ENCODE data around the gene FLNA. TPM values are rescaled to one million over a fixed set of nuclear protein-coding genes. Genes with fewer than 3 reads are reported as not detected.
"Not testable (repeated sequence)": the region's sequence is repeated elsewhere in the genome, so short reads cannot be mapped to it uniquely, and the experiment has no call there.

Gene FLNA
- total and polyA plus RNA-seq, 3 experiments from 2014 or later = 799 to 1,356 (median 1,299) TPM

DNA sequence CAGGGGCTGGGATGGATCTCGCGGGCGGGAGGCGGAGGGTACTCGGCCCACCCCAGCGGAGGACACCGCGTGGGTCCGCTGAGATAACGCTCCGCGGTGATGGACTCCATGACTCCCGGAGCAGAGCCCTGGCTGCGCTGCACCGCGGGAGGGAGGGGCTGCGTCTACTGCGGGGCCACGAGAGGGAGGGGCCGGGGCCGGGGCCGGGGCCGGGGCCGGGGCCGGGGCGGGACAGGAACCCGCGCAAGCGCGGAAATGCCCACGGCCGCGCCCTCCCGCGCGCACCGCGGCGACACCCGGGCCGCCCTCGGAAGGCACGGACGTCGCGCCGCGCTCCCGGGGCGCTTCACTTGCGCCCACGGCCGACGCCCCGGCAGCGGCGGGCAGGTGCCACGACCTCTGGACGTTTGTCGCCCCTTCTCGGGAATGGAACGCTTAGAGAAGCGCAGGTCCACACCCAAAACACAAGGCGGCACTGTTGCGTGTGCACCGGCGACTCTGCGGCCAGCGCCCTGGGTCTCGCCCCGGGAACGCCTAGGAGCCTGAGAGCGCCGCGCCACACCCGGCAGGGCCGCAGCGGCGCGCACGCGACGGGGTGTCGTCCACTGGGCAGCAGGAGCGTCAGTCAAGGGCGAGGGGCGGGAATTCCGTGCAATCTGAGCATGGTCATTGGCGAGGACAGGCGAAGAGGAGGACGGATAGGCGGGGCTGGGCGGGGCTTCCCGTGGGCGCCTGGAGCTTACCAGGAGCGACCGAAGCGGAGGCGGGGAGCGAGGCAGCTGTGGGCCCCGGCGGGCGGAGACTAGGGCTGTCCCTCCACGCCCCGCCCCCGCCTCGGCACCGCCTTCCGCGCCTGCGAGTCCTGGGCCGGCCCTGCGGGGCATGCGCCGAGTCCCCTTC, 32.8 kb downstream of the FLNA start:
- DNase-seq = peak in 1 of 5 donors; percentile 57
- H3K27ac Mint-ChIP-seq; H3K4me3 Mint-ChIP-seq; H3K27ac ChIP-seq (ENCODE audit: low read depth, low read length); H3K36me3 ChIP-seq (ENCODE audit: insufficient read depth, low read length); H3K9me3 Mint-ChIP-seq; H3K27me3 Mint-ChIP-seq; H3K36me3 Mint-ChIP-seq; H3K4me1 ChIP-seq (ENCODE audit: insufficient read depth, low read length); H3K4me1 Mint-ChIP-seq; POLR2A ChIA-PET; H3K27me3 ChIP-seq (ENCODE audit: insufficient read depth, low read length, poor library complexity, severe bottlenecking); CTCF ChIA-PET; H3K9me3 ChIP-seq (ENCODE audit: low read length); H3K4me3 ChIP-seq (ENCODE audit: low read length): not testable (repeated sequence)

DNA sequence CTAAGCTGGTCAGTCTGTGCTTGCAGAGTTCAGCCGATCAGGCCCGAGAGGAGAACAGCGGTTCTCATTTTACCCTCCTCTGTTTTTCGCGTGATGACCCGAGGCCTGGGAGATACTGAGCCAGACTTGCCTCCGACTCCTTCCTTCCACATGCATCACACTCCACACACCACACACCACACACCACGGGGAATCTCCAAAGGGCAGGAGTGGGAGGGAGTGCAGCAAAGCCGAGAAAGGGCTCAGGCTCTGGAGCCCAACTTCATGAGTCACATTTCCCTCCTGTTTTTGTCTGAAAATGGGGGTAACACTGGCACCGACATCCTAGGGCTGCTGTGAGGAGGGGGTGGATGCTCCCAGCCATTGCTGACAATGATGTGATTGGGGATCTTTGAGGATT, 39.9 kb downstream of the FLNA start:
- H3K27me3 Mint-ChIP-seq = peaks cover 0 to 3% of the 10 kb centered on the region in 2 donors
- H3K4me1 Mint-ChIP-seq = peaks cover 10 to 14% (median 11%) of the 10 kb centered on the region in 3 donors
- no peaks in the 10 kb centered on the region for H3K9me3 Mint-ChIP-seq
- H3K27me3 ChIP-seq (ENCODE audit: insufficient read depth, low read length, poor library complexity, severe bottlenecking) = no peaks in the 10 kb centered on the region
- H3K36me3 Mint-ChIP-seq = no peaks in the 10 kb centered on the region
- H3K27ac ChIP-seq (ENCODE audit: low read depth, low read length) = no peak overlapping the region
- no peak overlapping the region for H3K4me3 ChIP-seq (ENCODE audit: low read length)
- CTCF ChIA-PET = no interaction called here
- H3K27ac Mint-ChIP-seq = peak overlapping the region in 4 of 8 donors; percentile 13 to 87 (median 68)
- no peak for DNase-seq
- H3K9me3 ChIP-seq (ENCODE audit: low read length) = no peaks in the 10 kb centered on the region
- H3K4me3 Mint-ChIP-seq = no peak overlapping the region
- POLR2A ChIA-PET = no interaction called here
- H3K4me1 ChIP-seq (ENCODE audit: insufficient read depth, low read length) = peaks cover 14% of the 10 kb centered on the region
- H3K36me3 ChIP-seq (ENCODE audit: insufficient read depth, low read length) = no peaks in the 10 kb centered on the region

- no peaks in the 10 kb centered on the region for H3K9me3 ChIP-seq (ENCODE audit: low read length)
- POLR2A ChIA-PET = no interaction called here
- H3K4me3 Mint-ChIP-seq = peak overlapping the region in 2 of 7 donors; percentile 21 to 59
- peaks cover 10 to 16% (median 14%) of the 10 kb centered on the region in 3 donors for H3K4me1 Mint-ChIP-seq
- H3K27ac Mint-ChIP-seq = peak overlapping the region in 4 of 8 donors; percentile 18 to 77 (median 65)
- peaks cover 20% of the 10 kb centered on the region for H3K4me1 ChIP-seq (ENCODE audit: insufficient read depth, low read length)
- DNase-seq = no peak
- no peak overlapping the region for H3K27ac ChIP-seq (ENCODE audit: low read depth, low read length)
- H3K27me3 ChIP-seq (ENCODE audit: insufficient read depth, low read length, poor library complexity, severe bottlenecking) = no peaks in the 10 kb centered on the region
- no peaks in the 10 kb centered on the region for H3K36me3 ChIP-seq (ENCODE audit: insufficient read depth, low read length)
- H3K36me3 Mint-ChIP-seq = no peaks in the 10 kb centered on the region
- H3K4me3 ChIP-seq (ENCODE audit: low read length) = no peak overlapping the region
- H3K9me3 Mint-ChIP-seq = no peaks in the 10 kb centered on the region
- peaks cover 0 to 3% of the 10 kb centered on the region in 2 donors for H3K27me3 Mint-ChIP-seq
- CTCF ChIA-PET = interaction anchor here (1.6 kb wide), 1 partner anchor 11 kb away, joined by 4 read pairs; no protein-coding TSS in a partner anchor
Observed at GRCh38 chrX:154333837-154334271, 40.6 kb downstream of the FLNA start.

GRCh38 chrX:154333116-154333515, 41.3 kb downstream of the FLNA start:
- no peaks in the 10 kb centered on the region for H3K36me3 Mint-ChIP-seq
- H3K9me3 Mint-ChIP-seq = no peaks in the 10 kb centered on the region
- no peaks in the 10 kb centered on the region for H3K27me3 ChIP-seq (ENCODE audit: insufficient read depth, low read length, poor library complexity, severe bottlenecking)
- ChIA-PET CTCF (interaction anchor here (1.6 kb wide), 1 partner anchor 11 kb away, joined by 4 read pairs; no protein-coding TSS in a partner anchor), POLR2A (no interaction called here)
- no peaks in the 10 kb centered on the region for H3K36me3 ChIP-seq (ENCODE audit: insufficient read depth, low read length)
- no peak overlapping the region for H3K4me3 ChIP-seq (ENCODE audit: low read length)
- no peak for DNase-seq
- H3K27ac Mint-ChIP-seq = peak overlapping the region in 2 of 8 donors; percentile 74 to 88
- peaks cover 0 to 3% of the 10 kb centered on the region in 2 donors for H3K27me3 Mint-ChIP-seq
- no peak overlapping the region for H3K27ac ChIP-seq (ENCODE audit: low read depth, low read length)
- H3K4me3 Mint-ChIP-seq = no peak overlapping the region
- H3K4me1 ChIP-seq (ENCODE audit: insufficient read depth, low read length) = peaks cover 25% of the 10 kb centered on the region
- H3K4me1 Mint-ChIP-seq = peaks cover 13 to 22% (median 20%) of the 10 kb centered on the region in 3 donors
- no peaks in the 10 kb centered on the region for H3K9me3 ChIP-seq (ENCODE audit: low read length)

DNA sequence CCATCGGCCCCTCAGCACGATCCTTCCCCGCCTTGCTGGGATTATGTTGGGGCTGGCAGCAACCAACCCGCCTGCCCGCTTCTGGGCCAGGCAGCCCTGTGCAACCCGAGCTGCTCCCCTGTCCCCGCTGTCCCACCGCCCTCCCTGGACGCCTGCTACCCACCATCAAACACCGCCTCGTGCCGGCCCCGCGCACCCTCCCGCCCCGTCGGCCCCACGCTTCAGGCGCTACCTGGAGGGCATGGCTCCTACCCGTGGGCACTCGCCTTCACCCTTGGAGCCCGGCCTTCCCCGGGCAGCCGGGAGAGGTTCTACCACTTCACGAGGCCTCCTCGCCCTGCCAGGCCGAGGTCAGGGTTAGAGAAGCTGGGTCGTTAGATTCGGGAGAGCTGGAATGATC, 41.9 kb downstream of the FLNA start:
- Histone ChIP-seq H3K4me1 (ENCODE audit: insufficient read depth, low read length) (peaks cover 30% of the 10 kb centered on the region), H3K9me3 (ENCODE audit: low read length) (no peaks in the 10 kb centered on the region), H3K27ac (ENCODE audit: low read depth, low read length) (no peak overlapping the region), H3K36me3 (ENCODE audit: insufficient read depth, low read length) (no peaks in the 10 kb centered on the region), H3K27me3 (ENCODE audit: insufficient read depth, low read length, poor library complexity, severe bottlenecking) (no peaks in the 10 kb centered on the region), H3K4me3 (ENCODE audit: low read length) (no peak overlapping the region)
- ChIA-PET POLR2A (no interaction called here), CTCF (interaction anchor here (1.6 kb wide), 1 partner anchor 10 kb away, joined by 4 read pairs; no protein-coding TSS in a partner anchor)
- Mint-ChIP-seq H3K4me1 (peaks cover 18 to 27% (median 25%) of the 10 kb centered on the region in 3 donors), H3K27ac (no peak overlapping the region), H3K4me3 (no peak overlapping the region), H3K27me3 (peaks cover 0 to 3% of the 10 kb centered on the region in 2 donors), H3K9me3 (no peaks in the 10 kb centered on the region), H3K36me3 (no peaks in the 10 kb centered on the region)
- DNase-seq = no peak

DNA sequence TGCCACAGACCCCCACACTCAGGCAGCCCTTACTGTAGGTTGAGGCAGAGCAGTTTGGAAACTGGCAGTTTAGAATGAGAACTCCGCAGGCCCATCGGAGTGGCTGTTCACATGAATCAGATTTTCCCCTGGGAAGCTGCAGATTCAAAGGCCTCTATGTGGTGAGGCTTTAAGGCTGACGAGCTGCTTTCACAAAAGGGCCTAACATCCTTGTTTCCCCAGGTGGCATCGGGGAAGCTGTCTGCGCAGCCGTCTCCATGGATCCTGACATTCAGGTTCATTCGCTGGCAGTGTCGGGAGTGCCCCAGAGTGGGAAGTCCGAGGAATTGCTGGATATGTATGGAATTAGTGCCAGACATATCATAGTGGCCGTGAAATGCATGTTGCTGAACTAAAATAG, 45.1 kb downstream of the FLNA start:
- Mint-ChIP-seq H3K27me3 (peaks cover 0 to 5% of the 10 kb centered on the region in 2 donors), H3K27ac (peak overlapping the region in 1 of 8 donors; percentile 75)
- CTCF ChIA-PET = interaction anchor here (1.7 kb wide), 1 partner anchor 21 kb away, joined by 6 read pairs; no protein-coding TSS in a partner anchor

DNA sequence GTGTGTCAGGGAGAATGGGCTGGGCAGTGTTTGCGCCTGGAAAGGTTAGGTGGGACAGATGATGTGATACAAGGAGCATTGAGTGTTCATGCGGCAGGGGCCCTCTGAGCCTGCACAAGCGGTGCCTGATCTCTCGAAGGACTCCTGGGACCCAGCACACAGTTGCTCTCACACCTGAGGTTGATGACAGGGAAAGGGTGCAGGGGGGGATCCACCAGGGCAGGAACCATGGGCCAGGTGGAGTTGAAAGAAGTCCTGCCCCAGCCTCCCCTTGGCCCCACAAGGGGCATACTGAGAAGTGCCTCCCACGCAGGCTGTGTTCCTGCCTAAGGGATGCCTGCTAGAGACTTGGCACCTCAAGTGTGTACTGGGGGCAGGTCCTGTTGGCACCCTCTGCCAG, 45.8 kb downstream of the FLNA start:
- H3K27me3 Mint-ChIP-seq = peaks cover 0 to 3% of the 10 kb centered on the region in 2 donors
- Histone ChIP-seq H3K4me3 (ENCODE audit: low read length) (no peak overlapping the region), H3K27me3 (ENCODE audit: insufficient read depth, low read length, poor library complexity, severe bottlenecking) (no peaks in the 10 kb centered on the region), H3K4me1 (ENCODE audit: insufficient read depth, low read length) (peaks cover 45% of the 10 kb centered on the region), H3K36me3 (ENCODE audit: insufficient read depth, low read length) (no peaks in the 10 kb centered on the region), H3K27ac (ENCODE audit: low read depth, low read length) (no peak overlapping the region), H3K9me3 (ENCODE audit: low read length) (no peaks in the 10 kb centered on the region)
- peaks cover 31 to 41% (median 34%) of the 10 kb centered on the region in 3 donors for H3K4me1 Mint-ChIP-seq
- CTCF ChIA-PET = no interaction called here
- H3K36me3 Mint-ChIP-seq = no peaks in the 10 kb centered on the region
- peak overlapping the region in 7 of 8 donors; percentile 32 to 86 (median 68) for H3K27ac Mint-ChIP-seq
- DNase-seq = no peak
- H3K4me3 Mint-ChIP-seq = peak overlapping the region in 3 of 7 donors; percentile 37 to 59 (median 38)
- POLR2A ChIA-PET = interaction anchor here (0.6 kb wide), 1 partner anchor 99 kb away, joined by 7 read pairs; no protein-coding TSS in a partner anchor
- no peaks in the 10 kb centered on the region for H3K9me3 Mint-ChIP-seq

More for the DNA sequence above, 45.1 kb downstream of the FLNA start:
- Mint-ChIP-seq H3K9me3 (no peaks in the 10 kb centered on the region), H3K4me1 (peaks cover 38 to 48% (median 41%) of the 10 kb centered on the region in 3 donors), H3K36me3 (no peaks in the 10 kb centered on the region), H3K4me3 (no peak overlapping the region)
- H3K27ac ChIP-seq (ENCODE audit: low read depth, low read length) = no peak overlapping the region
- H3K9me3 ChIP-seq (ENCODE audit: low read length) = no peaks in the 10 kb centered on the region
- H3K4me3 ChIP-seq (ENCODE audit: low read length) = no peak overlapping the region
- peaks cover 51% of the 10 kb centered on the region for H3K4me1 ChIP-seq (ENCODE audit: insufficient read depth, low read length)
- no peaks in the 10 kb centered on the region for H3K27me3 ChIP-seq (ENCODE audit: insufficient read depth, low read length, poor library complexity, severe bottlenecking)
- H3K36me3 ChIP-seq (ENCODE audit: insufficient read depth, low read length) = no peaks in the 10 kb centered on the region
- no peak for DNase-seq
- POLR2A ChIA-PET = interaction anchor here (0.6 kb wide), 1 partner anchor 98 kb away, joined by 7 read pairs; no protein-coding TSS in a partner anchor
